Caco-2 (cell line): Measurements from ENCODE around the gene DRC7. TPM values are rescaled to one million over a fixed set of nuclear protein-coding genes. Genes with fewer than 3 reads are reported as not detected.

ENCODE experiments used
- BruUV-seq: library from RNA; stranded (reverse); fragments of 400-500 nt; replicated peaks from 2 replicates; lab custom pipeline; 2021; lab: Mats Ljungman, UMichigan
- CTCF ChIA-PET: fragments of 300-600 bp; sonication (Branson Sonifier 250); formaldehyde crosslinking; loops from one replicate; lab custom pipeline; 2022; ENCODE audit warnings: antibody characterized with exemption; lab: Charles Lee
- POLR2A ChIA-PET: fragments of 300-600 bp; sonication (Branson Sonifier 250); formaldehyde crosslinking; loops from one replicate; lab custom pipeline; 2022; ENCODE audit warnings: antibody characterized with exemption; lab: Charles Lee
- DNase-seq, 2 experiments: peaks; one replicate each; pipeline versions ENCODE4 v3.0.0 to v3.0.0-alpha.2; 2020 to 2022
- H3K27me3 ChIP-seq: replicated peaks from 2 replicates; pipeline ENCODE4 v1.6.0; 2011; ENCODE audit warnings: low read length; ENCODE audit not compliant: control insufficient read depth, insufficient read depth
- H3K36me3 ChIP-seq: 2 replicates; pipeline ENCODE4 v1.5.1; 2011; ENCODE audit warnings: low read length; ENCODE audit not compliant: control insufficient read depth, insufficient read depth
- H3K4me1 ChIP-seq: fragments of 250-450 bp; sonication (Bioruptor Pico); 2 replicates; pipeline ENCODE4 v1.5.1; 2020; ENCODE audit warnings: mild to moderate bottlenecking
- H3K4me3 ChIP-seq: 2 replicates; pipeline ENCODE4 v1.5.1; 2011; ENCODE audit warnings: low read depth, mild to moderate bottlenecking, control low read depth, low read length
- H3K9me3 ChIP-seq: fragments of 250-450 bp; sonication (Bioruptor Pico); 2 replicates; pipeline ENCODE4 v1.5.1; 2020; ENCODE audit warnings: mild to moderate bottlenecking, moderate library complexity
- H3K27ac Mint-ChIP-seq: one replicate; pipeline ENCODE4 v1.8.0; 2022; ENCODE audit warnings: mixed read lengths; ENCODE audit not compliant: unreplicated experiment
- H3K27me3 Mint-ChIP-seq: one replicate; pipeline ENCODE4 v1.8.0; 2022; ENCODE audit warnings: mixed read lengths; ENCODE audit not compliant: insufficient read depth, unreplicated experiment
- H3K36me3 Mint-ChIP-seq: one replicate; pipeline ENCODE4 v1.8.0; 2022; ENCODE audit warnings: mild to moderate bottlenecking, mixed read lengths; ENCODE audit not compliant: insufficient read depth, unreplicated experiment
- H3K4me1 Mint-ChIP-seq: one replicate; pipeline ENCODE4 v1.8.0; 2022; ENCODE audit warnings: low read depth, mixed read lengths; ENCODE audit not compliant: unreplicated experiment
- H3K4me3 Mint-ChIP-seq: one replicate; pipeline ENCODE4 v1.8.0; 2022; ENCODE audit warnings: mild to moderate bottlenecking, moderate library complexity, mixed read lengths; ENCODE audit not compliant: unreplicated experiment
- H3K9me3 Mint-ChIP-seq: one replicate; pipeline ENCODE4 v1.8.0; 2022; ENCODE audit warnings: mixed read lengths; ENCODE audit not compliant: unreplicated experiment
- intact Hi-C: fragments of 100-400 bp; cut with micrococcal nuclease; formaldehyde crosslinking; loops from one replicate; pipeline ENCODE4 v1.10.0; 2022; ENCODE audit not compliant: unreplicated experiment
- total RNA-seq: library from RNA; stranded (reverse); gene quantifications from 2 replicates; pipeline ENCODE4 v1.2.3, GENCODE V29; 2022
- TF ChIP-seq, protein P1 (sequence below), 2 experiments: fragments of 200-600 bp in 1 of 2; IDR thresholded peaks; 1 replicate in 1 of 2; 2 replicates in 1 of 2; pipeline versions ENCODE4 v1.5.1 to v1.8.0; 2011 to 2022; ENCODE audit warnings: antibody characterized with exemption in 1 of 2, control low read depth in 1 of 2, inconsistent platforms in 1 of 2, low read depth in 1 of 2, low read length in 1 of 2, mild to moderate bottlenecking in 1 of 2, moderate library complexity in 1 of 2; ENCODE audit not compliant: insufficient read depth in 1 of 2, severe bottlenecking in 1 of 2, unreplicated experiment in 1 of 2

Gene DRC7
- total RNA-seq, 1 experiment from 2014 or later, result 1.1 TPM

DNA sequence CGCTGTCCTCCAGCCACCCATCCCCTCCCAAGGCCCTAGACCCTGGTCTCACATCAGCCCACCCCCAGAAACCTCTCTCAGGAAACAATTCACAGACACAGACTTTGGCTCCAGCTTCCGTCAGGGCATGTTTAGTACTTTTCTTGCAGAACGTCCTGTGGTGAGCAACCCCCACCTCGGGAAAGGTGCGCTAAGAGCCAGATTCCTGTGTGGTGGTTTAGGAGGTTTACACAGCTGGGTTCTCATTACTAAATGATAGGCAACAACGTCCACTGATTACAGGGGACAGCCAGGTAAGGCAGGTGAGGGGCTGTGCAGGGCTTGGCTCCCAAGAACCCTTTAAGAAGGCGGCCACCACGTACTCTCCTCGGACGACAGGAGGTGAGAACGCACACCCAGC, 78.4 kb downstream of the DRC7 start:
- no peaks in the 10 kb centered on the region for H3K9me3 ChIP-seq
- TF ChIP-seq, protein P1, sequence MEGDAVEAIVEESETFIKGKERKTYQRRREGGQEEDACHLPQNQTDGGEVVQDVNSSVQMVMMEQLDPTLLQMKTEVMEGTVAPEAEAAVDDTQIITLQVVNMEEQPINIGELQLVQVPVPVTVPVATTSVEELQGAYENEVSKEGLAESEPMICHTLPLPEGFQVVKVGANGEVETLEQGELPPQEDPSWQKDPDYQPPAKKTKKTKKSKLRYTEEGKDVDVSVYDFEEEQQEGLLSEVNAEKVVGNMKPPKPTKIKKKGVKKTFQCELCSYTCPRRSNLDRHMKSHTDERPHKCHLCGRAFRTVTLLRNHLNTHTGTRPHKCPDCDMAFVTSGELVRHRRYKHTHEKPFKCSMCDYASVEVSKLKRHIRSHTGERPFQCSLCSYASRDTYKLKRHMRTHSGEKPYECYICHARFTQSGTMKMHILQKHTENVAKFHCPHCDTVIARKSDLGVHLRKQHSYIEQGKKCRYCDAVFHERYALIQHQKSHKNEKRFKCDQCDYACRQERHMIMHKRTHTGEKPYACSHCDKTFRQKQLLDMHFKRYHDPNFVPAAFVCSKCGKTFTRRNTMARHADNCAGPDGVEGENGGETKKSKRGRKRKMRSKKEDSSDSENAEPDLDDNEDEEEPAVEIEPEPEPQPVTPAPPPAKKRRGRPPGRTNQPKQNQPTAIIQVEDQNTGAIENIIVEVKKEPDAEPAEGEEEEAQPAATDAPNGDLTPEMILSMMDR (IDR thresholded peaks at IDR 0.05; ENCODE audit: insufficient read depth in 1 of 2, low read depth in 1 of 2, low read length in 1 of 2, severe bottlenecking in 1 of 2, unreplicated experiment in 1 of 2), result no peak
- intact Hi-C loops, result no loop called here
- no peak overlapping the region for H3K4me3 Mint-ChIP-seq
- no peak for DNase-seq
- CTCF ChIA-PET, result no interaction called here
- H3K36me3 ChIP-seq, result peaks cover 1% of the 10 kb centered on the region
- H3K4me3 ChIP-seq, result no peak overlapping the region
- H3K4me1 Mint-ChIP-seq, result no peaks in the 10 kb centered on the region
- no peaks in the 10 kb centered on the region for H3K27me3 ChIP-seq
- no TSS peak for BruUV-seq
- H3K36me3 Mint-ChIP-seq, result peaks cover 47% of the 10 kb centered on the region
- no peak overlapping the region for H3K27ac Mint-ChIP-seq
- H3K27me3 Mint-ChIP-seq, result no peaks in the 10 kb centered on the region
- no peaks in the 10 kb centered on the region for H3K9me3 Mint-ChIP-seq
- POLR2A ChIA-PET, result no interaction called here
- no peaks in the 10 kb centered on the region for H3K4me1 ChIP-seq

DNA sequence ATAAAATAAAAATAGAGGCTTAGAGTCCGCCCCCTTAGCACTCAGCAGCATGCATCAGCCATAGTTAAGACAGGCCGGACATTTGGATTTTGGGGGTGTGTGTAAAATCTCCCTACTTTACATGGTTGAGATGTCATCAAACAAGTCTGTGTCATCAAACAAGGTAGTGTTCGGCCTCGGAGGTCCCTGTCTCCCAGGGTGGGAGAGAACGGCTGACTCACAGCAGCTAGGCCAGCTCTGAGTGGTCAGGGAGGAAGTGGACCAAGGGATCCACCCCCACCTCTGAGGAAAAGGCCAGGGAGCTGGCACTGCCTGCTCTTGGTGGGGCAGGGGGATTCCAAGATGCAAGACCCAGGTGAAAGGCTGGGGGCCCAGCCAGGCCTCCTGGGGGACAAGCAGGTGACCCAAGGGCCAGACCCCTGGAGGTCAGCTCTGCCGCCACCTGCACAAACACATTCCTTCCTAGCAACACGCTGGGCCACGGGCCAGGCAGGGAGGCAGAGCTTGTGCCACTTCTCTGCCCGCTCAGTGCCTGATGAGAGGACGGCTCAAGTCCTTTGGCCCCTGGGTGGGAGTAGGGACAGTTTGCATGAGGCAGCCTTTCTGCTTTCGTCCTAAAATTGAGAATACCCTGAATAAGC, 79.2 kb downstream of the DRC7 start:
- Mint-ChIP-seq H3K4me3 (no peak overlapping the region), H3K9me3 (no peaks in the 10 kb centered on the region), H3K27me3 (no peaks in the 10 kb centered on the region), H3K4me1 (no peaks in the 10 kb centered on the region), H3K27ac (no peak overlapping the region), H3K36me3 (peaks cover 44% of the 10 kb centered on the region)
- TF ChIP-seq, protein P1 (IDR thresholded peaks at IDR 0.05; ENCODE audit: insufficient read depth in 1 of 2, low read depth in 1 of 2, low read length in 1 of 2, severe bottlenecking in 1 of 2, unreplicated experiment in 1 of 2), result no peak
- DNase-seq, result no peak
- no peaks in the 10 kb centered on the region for H3K9me3 ChIP-seq
- no peaks in the 10 kb centered on the region for H3K4me1 ChIP-seq
- intact Hi-C loops, result no loop called here
- no TSS peak for BruUV-seq
- H3K27me3 ChIP-seq, result no peaks in the 10 kb centered on the region
- H3K36me3 ChIP-seq, result peaks cover 1% of the 10 kb centered on the region
- CTCF ChIA-PET, result no interaction called here
- POLR2A ChIA-PET, result no interaction called here
- no peak overlapping the region for H3K4me3 ChIP-seq

DNA sequence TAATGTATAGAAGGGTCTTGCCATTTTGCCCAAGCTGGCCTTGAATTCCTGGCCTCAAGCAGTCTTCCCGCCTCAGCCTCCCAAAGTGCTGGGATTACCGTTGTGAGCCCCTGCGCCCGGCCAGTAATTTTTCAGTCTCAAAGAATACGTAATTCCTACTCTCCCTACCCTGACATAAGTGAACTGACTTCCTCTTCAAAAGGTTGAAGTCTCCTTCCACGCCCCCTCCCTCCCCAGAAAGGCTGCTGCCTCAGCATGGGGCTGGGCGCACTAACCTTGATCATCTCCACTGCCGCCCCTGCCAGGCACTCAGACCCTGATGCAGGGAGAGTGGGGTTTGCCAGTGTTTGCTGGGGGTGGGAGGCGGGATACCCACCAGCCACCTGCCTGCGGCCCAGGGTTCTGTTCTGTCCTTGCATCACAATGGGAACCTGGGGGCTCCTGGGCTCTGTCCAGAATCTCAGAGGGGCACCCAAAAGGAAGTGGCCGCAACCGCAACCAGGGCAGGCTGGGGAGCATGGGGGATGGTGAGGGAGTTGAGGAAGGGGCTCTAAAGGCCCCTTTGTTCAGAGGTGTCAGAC, 80.2 kb downstream of the DRC7 start:
- H3K4me3 ChIP-seq, result no peak overlapping the region
- no peaks in the 10 kb centered on the region for H3K4me1 ChIP-seq
- ChIA-PET POLR2A (no interaction called here), CTCF (no interaction called here)
- no peaks in the 10 kb centered on the region for H3K9me3 ChIP-seq
- H3K27me3 ChIP-seq, result no peaks in the 10 kb centered on the region
- TF ChIP-seq, protein P1 (IDR thresholded peaks at IDR 0.05; ENCODE audit: insufficient read depth in 1 of 2, low read depth in 1 of 2, low read length in 1 of 2, severe bottlenecking in 1 of 2, unreplicated experiment in 1 of 2), result no peak
- Mint-ChIP-seq H3K36me3 (peaks cover 47% of the 10 kb centered on the region), H3K9me3 (no peaks in the 10 kb centered on the region), H3K27me3 (no peaks in the 10 kb centered on the region), H3K27ac (no peak overlapping the region), H3K4me3 (no peak overlapping the region), H3K4me1 (no peaks in the 10 kb centered on the region)
- intact Hi-C loops, result loop anchor here (5.0 kb wide), 2 partner anchors 88 to 228 kb away; partner anchors contain the start of genes USB1 and ZNF319
- DNase-seq, result no peak
- no TSS peak for BruUV-seq
- no peaks in the 10 kb centered on the region; the same call in none of the 2 replicates for H3K36me3 ChIP-seq
